Activated T-cell treated with anti-CD3 and anti-CD28 coated beads, Interleukin-2, amount 50 U/mL, for 72 hours (primary cell): ENCODE measurements around the gene SOX6. TPM values are rescaled to one million over a fixed set of nuclear protein-coding genes. Genes with fewer than 3 reads are reported as not detected.

Experiments used
- ATAC-seq, 2 donors: fragments of 150-1000 bp; cut with Tn5 transposase; replicated peaks in 1 of 2; 2 replicates each; pipeline ENCODE4 v1.10.0; 2021; ENCODE audit warnings: moderate library complexity in 2 of 2, mild to moderate bottlenecking in 1 of 2
- DNase-seq, 2 donors: peaks; one replicate each; pipeline ENCODE4 v3.0.0; 2021 to 2022; ENCODE audit warnings: mixed read lengths in 1 of 2
- H3K27ac Mint-ChIP-seq: one replicate; pipeline ENCODE4 v1.8.0; 2022; ENCODE audit warnings: mild to moderate bottlenecking, moderate library complexity, mixed read lengths
- H3K27me3 Mint-ChIP-seq: one replicate; pipeline ENCODE4 v1.8.0; 2022; ENCODE audit warnings: low read depth, mixed read lengths
- H3K36me3 Mint-ChIP-seq, 2 donors: one replicate each; pipeline ENCODE4 v1.8.0; 2022; ENCODE audit warnings: mixed read lengths in 2 of 2, mild to moderate bottlenecking in 1 of 2; ENCODE audit not compliant: insufficient read depth in 2 of 2
- H3K4me1 Mint-ChIP-seq: one replicate; pipeline ENCODE4 v1.8.0; 2022; ENCODE audit warnings: low read depth, mixed read lengths
- H3K4me3 Mint-ChIP-seq, 2 donors: one replicate each; pipeline ENCODE4 v1.8.0; 2022; ENCODE audit warnings: mild to moderate bottlenecking in 2 of 2, mixed read lengths in 2 of 2, moderate library complexity in 2 of 2
- H3K9me3 Mint-ChIP-seq, 2 donors: one replicate each; pipeline ENCODE4 v1.8.0; 2022; ENCODE audit warnings: mixed read lengths in 2 of 2
- total RNA-seq, 2 donors: library from RNA; stranded (reverse); gene quantifications; one replicate each; pipeline ENCODE4 v1.2.3, GENCODE V29; 2022

SOX6 gene
- total RNA-seq, 2 donors from 2014 or later = 0.48 TPM; not detected in 1

GRCh38 chr11:16358726-16359125, 2.4 kb upstream of the SOX6 start:
- Mint-ChIP-seq H3K4me1 (no peaks in the 10 kb centered on the region), H3K36me3 (no peaks in the 10 kb centered on the region), H3K27me3 (no peaks in the 10 kb centered on the region), H3K27ac (no peak overlapping the region), H3K4me3 (no peak overlapping the region), H3K9me3 (peaks cover 0 to 5% of the 10 kb centered on the region in 2 donors)
- no peak for ATAC-seq
- DNase-seq = no peak

- DNase-seq (no peak), ATAC-seq (no peak)
- Mint-ChIP-seq H3K4me1 (no peaks in the 10 kb centered on the region), H3K36me3 (no peaks in the 10 kb centered on the region), H3K9me3 (peaks cover 0 to 5% of the 10 kb centered on the region in 2 donors), H3K27me3 (no peaks in the 10 kb centered on the region), H3K27ac (no peak overlapping the region), H3K4me3 (no peak overlapping the region)
Observed at GRCh38 chr11:16357775-16358174, 1.4 kb upstream of the SOX6 start.

DNA sequence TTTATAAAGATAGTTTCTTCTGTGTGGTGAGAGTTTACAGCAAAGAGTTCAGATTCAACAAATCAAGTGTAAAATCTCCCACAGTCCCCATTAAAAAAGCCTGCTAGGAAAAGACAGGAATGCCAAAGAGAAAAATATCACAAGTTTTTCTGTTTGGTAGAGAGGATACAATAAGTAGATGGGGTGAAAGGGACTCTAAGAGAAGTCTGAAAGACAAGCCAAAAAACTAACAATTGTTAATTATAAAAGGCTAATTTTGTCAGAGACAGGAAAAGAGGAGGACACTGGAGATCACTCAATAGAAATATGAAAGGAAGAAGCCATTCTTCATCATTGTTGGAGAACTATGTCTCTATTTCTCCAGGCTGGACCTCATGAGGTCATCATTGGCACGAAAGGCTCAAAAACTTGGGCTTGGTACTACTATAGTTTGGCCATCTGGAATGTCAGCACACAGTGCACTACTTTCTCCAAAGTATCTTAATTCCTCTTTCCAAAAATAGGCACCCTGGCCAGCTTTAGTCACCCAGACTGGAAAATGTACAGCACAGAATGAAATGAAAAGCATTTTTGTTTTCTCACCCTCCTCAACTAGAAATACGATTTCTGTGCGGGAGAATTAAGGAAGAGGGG, 531 bp upstream of the SOX6 start:
- Mint-ChIP-seq H3K4me3 (no peak overlapping the region), H3K36me3 (no peaks in the 10 kb centered on the region), H3K27ac (no peak overlapping the region), H3K27me3 (no peaks in the 10 kb centered on the region), H3K9me3 (peaks cover 0 to 5% of the 10 kb centered on the region in 2 donors), H3K4me1 (no peaks in the 10 kb centered on the region)
- no peak for DNase-seq
- no peak for ATAC-seq

DNA sequence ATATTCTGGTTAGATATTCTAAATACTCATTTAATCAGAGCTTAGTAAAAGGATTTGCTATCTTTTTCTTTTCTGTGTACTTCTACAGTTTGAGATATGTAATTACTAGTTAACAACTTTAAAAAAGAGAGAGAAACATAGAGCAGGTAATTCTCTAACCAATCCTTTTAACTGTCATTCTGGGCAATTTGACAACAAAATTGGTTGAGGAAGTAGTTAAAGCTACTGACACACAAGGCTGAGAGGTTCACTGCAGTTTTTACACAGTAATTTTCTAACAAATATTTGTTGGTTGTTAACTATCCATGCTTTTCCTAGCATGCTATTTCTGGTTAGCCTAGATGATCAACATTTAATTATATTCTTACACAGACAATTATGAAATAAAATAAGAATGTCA, 3.6 kb downstream of the SOX6 start:
- Mint-ChIP-seq H3K36me3 (no peaks in the 10 kb centered on the region), H3K27ac (no peak overlapping the region), H3K4me1 (no peaks in the 10 kb centered on the region), H3K4me3 (no peak overlapping the region), H3K9me3 (peaks cover 0 to 5% of the 10 kb centered on the region in 2 donors), H3K27me3 (no peaks in the 10 kb centered on the region)
- ATAC-seq (no peak), DNase-seq (no peak)

DNA sequence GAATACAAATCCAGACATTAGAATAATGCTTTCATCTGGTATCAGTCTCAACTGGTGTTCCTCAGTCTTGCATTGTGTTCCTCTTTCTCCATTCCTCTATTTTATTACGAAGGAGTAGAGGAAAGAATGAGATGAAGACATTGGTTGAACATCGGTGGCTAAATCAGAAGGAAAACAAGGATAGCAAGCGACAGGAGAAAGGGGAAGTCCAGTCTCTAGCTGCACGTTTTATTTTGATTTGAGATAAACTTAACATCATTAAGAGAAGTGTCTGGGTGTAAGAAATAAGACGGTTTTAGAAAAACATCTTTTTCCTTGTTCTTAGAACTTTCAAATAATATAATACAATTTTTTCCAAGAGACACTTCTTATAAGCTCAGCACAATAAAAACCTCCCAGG, 6.2 kb downstream of the SOX6 start:
- H3K4me1 Mint-ChIP-seq = no peaks in the 10 kb centered on the region
- DNase-seq (no peak), ATAC-seq (no peak)
- no peak overlapping the region for H3K4me3 Mint-ChIP-seq
- H3K9me3 Mint-ChIP-seq = peaks cover 0 to 5% of the 10 kb centered on the region in 2 donors
- no peak overlapping the region for H3K27ac Mint-ChIP-seq
- no peaks in the 10 kb centered on the region for H3K27me3 Mint-ChIP-seq
- H3K36me3 Mint-ChIP-seq = no peaks in the 10 kb centered on the region

GRCh38 chr11:16347928-16348685, 8.2 kb downstream of the SOX6 start:
- no peaks in the 10 kb centered on the region for H3K4me1 Mint-ChIP-seq
- H3K27me3 Mint-ChIP-seq = no peaks in the 10 kb centered on the region
- ATAC-seq (no peak), DNase-seq (no peak)
- H3K9me3 Mint-ChIP-seq = peaks cover 0 to 5% of the 10 kb centered on the region in 2 donors
- H3K36me3 Mint-ChIP-seq = no peaks in the 10 kb centered on the region
- H3K4me3 Mint-ChIP-seq = no peak overlapping the region
- no peak overlapping the region for H3K27ac Mint-ChIP-seq

DNA sequence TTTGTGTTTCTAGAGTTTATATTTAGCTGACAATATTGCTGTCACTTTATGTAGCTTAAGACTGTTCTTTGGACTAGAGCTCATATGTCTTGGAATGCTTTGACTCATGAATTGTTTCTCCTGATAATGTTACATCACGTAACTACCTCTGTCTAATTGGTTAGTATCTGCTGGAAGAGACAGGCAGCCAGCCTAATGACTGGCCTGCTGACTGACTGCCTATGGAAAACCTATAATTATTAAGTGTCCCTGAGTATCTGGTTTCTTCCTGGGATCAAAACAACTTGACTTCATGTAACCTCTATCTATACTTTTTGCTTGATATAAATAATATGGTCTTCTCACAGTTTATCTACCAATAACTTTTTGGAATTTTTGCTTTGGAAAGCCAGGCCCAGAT, 9.4 kb downstream of the SOX6 start:
- Mint-ChIP-seq H3K27ac (no peak overlapping the region), H3K4me3 (no peak overlapping the region), H3K4me1 (no peaks in the 10 kb centered on the region), H3K36me3 (no peaks in the 10 kb centered on the region), H3K27me3 (no peaks in the 10 kb centered on the region), H3K9me3 (peaks cover 0 to 5% of the 10 kb centered on the region in 2 donors)
- DNase-seq = no peak
- ATAC-seq = no peak

DNA sequence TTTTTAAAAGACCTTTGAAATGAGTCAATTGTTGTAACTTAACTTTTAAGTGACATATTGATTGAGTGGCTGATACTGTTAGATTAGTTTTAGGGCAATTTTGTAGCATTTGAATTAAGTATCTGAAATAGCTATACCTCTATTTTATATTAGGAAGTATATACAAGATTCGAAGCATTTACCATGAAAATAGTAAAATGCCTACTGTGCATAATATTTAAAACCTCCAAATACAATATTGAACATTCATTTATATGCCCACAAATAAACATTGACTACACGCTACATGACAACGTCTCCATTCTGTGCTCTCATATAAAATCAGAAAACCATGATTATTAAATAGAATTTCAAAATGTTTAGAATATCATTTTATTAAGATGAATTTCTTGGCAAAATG, 14.5 kb downstream of the SOX6 start:
- Mint-ChIP-seq H3K4me3 (no peak overlapping the region), H3K36me3 (no peaks in the 10 kb centered on the region), H3K27ac (no peak overlapping the region), H3K27me3 (no peaks in the 10 kb centered on the region), H3K9me3 (peaks cover 0 to 2% of the 10 kb centered on the region in 2 donors), H3K4me1 (no peaks in the 10 kb centered on the region)
- ATAC-seq = no peak
- DNase-seq = no peak

DNA sequence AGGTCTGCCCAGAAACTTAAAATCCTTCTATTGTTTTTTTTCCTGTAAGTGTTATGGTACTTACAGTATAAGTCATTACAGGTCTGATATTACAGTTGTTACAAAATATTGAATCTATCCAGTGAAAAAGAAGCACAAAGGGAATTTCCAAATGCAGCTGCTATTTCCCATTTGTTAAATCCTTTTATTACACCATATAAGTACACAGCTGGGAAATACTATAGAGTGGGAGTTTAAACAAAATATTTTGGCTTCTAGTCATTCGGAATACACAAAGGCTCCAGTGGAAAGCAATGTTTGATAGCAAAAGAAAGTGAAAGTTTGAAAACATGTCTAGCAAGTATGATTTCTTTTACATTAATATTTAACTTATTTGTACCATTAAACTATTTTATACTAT, 18.0 kb downstream of the SOX6 start:
- H3K27ac Mint-ChIP-seq = no peak overlapping the region
- peaks cover 0 to 9% of the 10 kb centered on the region in 2 donors for H3K9me3 Mint-ChIP-seq
- no peaks in the 10 kb centered on the region for H3K27me3 Mint-ChIP-seq
- H3K36me3 Mint-ChIP-seq = no peaks in the 10 kb centered on the region
- ATAC-seq = no peak
- no peak overlapping the region for H3K4me3 Mint-ChIP-seq
- no peaks in the 10 kb centered on the region for H3K4me1 Mint-ChIP-seq
- no peak for DNase-seq

DNA sequence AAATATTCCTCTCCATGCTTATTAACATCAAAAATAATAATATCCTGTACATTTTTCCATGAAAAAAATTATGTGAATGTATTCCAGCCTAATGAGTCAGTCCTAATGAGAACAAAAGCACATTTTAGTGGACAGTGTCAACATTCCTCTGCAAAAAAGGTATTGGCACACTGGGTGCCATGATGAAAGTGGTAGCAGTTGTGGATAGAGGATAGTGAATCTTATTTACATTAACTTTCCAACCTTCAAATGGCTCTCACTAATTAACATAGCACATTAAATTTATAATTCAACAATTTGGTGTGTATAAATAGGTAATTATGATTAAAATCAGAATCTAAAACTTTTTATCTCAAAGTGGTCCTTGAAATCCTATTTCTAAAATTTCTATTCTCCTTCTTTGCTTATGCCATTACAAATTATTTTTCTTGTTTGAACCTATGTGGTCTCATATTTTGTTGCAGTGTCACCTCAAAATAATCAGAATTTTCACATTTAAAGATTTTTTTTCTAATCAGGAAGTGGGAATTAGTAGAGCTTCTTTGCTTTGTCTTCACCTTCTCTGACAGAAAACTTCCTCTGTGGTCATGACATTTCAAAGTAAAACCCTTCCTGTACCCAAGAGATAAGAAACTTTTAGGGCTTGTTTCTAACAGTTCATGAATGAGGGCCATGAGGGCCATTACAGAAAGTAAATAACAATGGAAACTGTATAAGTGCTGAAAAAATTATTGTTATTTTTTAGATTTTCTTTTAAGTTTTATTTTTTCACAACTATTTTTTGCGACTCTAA, 18.7 kb downstream of the SOX6 start:
- no peaks in the 10 kb centered on the region for H3K4me1 Mint-ChIP-seq
- H3K9me3 Mint-ChIP-seq = peaks cover 0 to 9% of the 10 kb centered on the region in 2 donors
- no peak for ATAC-seq

DNA sequence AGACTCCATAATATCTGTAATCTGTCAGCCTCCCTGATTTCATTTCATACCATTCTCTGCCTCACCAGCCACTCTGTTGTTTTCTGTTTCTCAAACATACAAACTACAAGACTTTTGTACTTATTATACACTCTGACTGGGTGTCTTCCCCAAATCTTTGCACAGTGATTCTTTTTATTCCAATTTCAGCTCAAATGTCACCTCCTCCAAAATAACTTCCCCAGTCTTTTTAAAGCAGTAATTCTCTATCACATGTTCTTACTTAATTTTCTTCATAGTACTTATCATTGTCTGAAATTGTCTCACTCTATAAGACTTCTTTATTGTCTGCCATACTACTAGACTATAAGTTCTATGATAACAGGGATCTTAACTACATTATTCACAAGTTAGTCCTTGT, 19.6 kb downstream of the SOX6 start:
- Mint-ChIP-seq H3K36me3 (no peaks in the 10 kb centered on the region), H3K9me3 (peaks cover 0 to 9% of the 10 kb centered on the region in 2 donors), H3K27me3 (no peaks in the 10 kb centered on the region), H3K4me1 (no peaks in the 10 kb centered on the region), H3K27ac (no peak overlapping the region), H3K4me3 (no peak overlapping the region)
- ATAC-seq = no peak
- no peak for DNase-seq

More for the DNA sequence above, 18.7 kb downstream of the SOX6 start:
- no peaks in the 10 kb centered on the region for H3K36me3 Mint-ChIP-seq
- DNase-seq = no peak
- H3K27ac Mint-ChIP-seq = no peak overlapping the region
- no peaks in the 10 kb centered on the region for H3K27me3 Mint-ChIP-seq
- no peak overlapping the region for H3K4me3 Mint-ChIP-seq

GRCh38 chr11:16336204-16336603, 20.1 kb downstream of the SOX6 start:
- peaks cover 2 to 10% of the 10 kb centered on the region in 2 donors for H3K9me3 Mint-ChIP-seq
- no peaks in the 10 kb centered on the region for H3K27me3 Mint-ChIP-seq
- ATAC-seq (no peak), DNase-seq (no peak)
- no peaks in the 10 kb centered on the region for H3K4me1 Mint-ChIP-seq
- H3K4me3 Mint-ChIP-seq = no peak overlapping the region
- no peak overlapping the region for H3K27ac Mint-ChIP-seq
- H3K36me3 Mint-ChIP-seq = no peaks in the 10 kb centered on the region

GRCh38 chr11:16335236-16335962, 20.9 kb downstream of the SOX6 start:
- no peak overlapping the region for H3K4me3 Mint-ChIP-seq
- no peaks in the 10 kb centered on the region for H3K4me1 Mint-ChIP-seq
- no peak overlapping the region for H3K27ac Mint-ChIP-seq
- H3K27me3 Mint-ChIP-seq = no peaks in the 10 kb centered on the region
- ATAC-seq = no peak
- no peaks in the 10 kb centered on the region for H3K36me3 Mint-ChIP-seq
- no peak for DNase-seq
- H3K9me3 Mint-ChIP-seq = peaks cover 2 to 10% of the 10 kb centered on the region in 2 donors
